ENCODE results near the gene RPS25. TPM values are rescaled to one million over a fixed set of nuclear protein-coding genes. Genes with fewer than 3 reads are reported as not detected.

RPS25 gene
- total and polyA plus RNA-seq, 9 of the 15 experiments (the other 6 are each of a cell fraction or from before 2014, with no cell fraction given), result 1,553 to 5,486 (median 2,471) TPM

GRCh38 chr11:118997627-118998387, 20.3 kb downstream of the RPS25 start, which contains the start of gene CENATAC (continued):
- TF ChIP-seq MXD1 (CRISPR knock-in tag; IDR thresholded peaks at IDR 0.05; ENCODE audit: borderline replicate concordance, poor library complexity, severe bottlenecking), result no peak
- no peak for TF ChIP-seq PTRF (tag; IDR thresholded peaks at IDR 0.05)
- TF ChIP-seq, protein P1, sequence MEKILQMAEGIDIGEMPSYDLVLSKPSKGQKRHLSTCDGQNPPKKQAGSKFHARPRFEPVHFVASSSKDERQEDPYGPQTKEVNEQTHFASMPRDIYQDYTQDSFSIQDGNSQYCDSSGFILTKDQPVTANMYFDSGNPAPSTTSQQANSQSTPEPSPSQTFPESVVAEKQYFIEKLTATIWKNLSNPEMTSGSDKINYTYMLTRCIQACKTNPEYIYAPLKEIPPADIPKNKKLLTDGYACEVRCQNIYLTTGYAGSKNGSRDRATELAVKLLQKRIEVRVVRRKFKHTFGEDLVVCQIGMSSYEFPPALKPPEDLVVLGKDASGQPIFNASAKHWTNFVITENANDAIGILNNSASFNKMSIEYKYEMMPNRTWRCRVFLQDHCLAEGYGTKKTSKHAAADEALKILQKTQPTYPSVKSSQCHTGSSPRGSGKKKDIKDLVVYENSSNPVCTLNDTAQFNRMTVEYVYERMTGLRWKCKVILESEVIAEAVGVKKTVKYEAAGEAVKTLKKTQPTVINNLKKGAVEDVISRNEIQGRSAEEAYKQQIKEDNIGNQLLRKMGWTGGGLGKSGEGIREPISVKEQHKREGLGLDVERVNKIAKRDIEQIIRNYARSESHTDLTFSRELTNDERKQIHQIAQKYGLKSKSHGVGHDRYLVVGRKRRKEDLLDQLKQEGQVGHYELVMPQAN (IDR thresholded peaks at IDR 0.05; ENCODE audit: borderline replicate concordance), result peak; percentile 17; the same call in 1 of the 2 replicates
- TF ChIP-seq FOS (IDR thresholded peaks at IDR 0.05; ENCODE audit: extremely low read depth, insufficient read length), result no peak
- TF ChIP-seq CBX5 (IDR thresholded peaks at IDR 0.05; ENCODE audit: borderline replicate concordance, low read depth), result no peak
- TF ChIP-seq JUN (IDR thresholded peaks at IDR 0.05; ENCODE audit: borderline replicate concordance, low read depth, low read length), result peak; percentile 48; the same call in 1 of the 2 replicates
- TF ChIP-seq JUN (CRISPR knock-in tag; IDR thresholded peaks at IDR 0.05; ENCODE audit: borderline replicate concordance), result no peak
- TF ChIP-seq SP1 (CRISPR knock-in tag; IDR thresholded peaks at IDR 0.05), result peak; percentile 58; the same call in 1 of the 2 replicates
- TF ChIP-seq PML (IDR thresholded peaks at IDR 0.05; ENCODE audit: low read length), result peak; percentile 67; the same call in 1 of the 2 replicates
- TF ChIP-seq TOE1 (IDR thresholded peaks at IDR 0.05; ENCODE audit: borderline replicate concordance), result 0 out of 2 replicates have a peak, but pooled peaks have one; percentile 14
- TF ChIP-seq TOE1 (CRISPR knock-in tag; IDR thresholded peaks at IDR 0.05; ENCODE audit: borderline replicate concordance, low read depth), result no peak
- TF ChIP-seq SREBF1 (IDR thresholded peaks at IDR 0.05; ENCODE audit: borderline replicate concordance, low read depth, low read length), result peak; percentile 50; the same call in 1 of the 2 replicates
- TF ChIP-seq, protein P2, sequence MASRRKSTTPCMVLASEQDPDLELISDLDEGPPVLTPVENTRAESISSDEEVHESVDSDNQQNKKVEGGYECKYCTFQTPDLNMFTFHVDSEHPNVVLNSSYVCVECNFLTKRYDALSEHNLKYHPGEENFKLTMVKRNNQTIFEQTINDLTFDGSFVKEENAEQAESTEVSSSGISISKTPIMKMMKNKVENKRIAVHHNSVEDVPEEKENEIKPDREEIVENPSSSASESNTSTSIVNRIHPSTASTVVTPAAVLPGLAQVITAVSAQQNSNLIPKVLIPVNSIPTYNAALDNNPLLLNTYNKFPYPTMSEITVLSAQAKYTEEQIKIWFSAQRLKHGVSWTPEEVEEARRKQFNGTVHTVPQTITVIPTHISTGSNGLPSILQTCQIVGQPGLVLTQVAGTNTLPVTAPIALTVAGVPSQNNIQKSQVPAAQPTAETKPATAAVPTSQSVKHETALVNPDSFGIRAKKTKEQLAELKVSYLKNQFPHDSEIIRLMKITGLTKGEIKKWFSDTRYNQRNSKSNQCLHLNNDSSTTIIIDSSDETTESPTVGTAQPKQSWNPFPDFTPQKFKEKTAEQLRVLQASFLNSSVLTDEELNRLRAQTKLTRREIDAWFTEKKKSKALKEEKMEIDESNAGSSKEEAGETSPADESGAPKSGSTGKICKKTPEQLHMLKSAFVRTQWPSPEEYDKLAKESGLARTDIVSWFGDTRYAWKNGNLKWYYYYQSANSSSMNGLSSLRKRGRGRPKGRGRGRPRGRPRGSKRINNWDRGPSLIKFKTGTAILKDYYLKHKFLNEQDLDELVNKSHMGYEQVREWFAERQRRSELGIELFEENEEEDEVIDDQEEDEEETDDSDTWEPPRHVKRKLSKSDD (conservative IDR thresholded peaks at IDR 0.05; ENCODE audit: low read length), result no peak
- no peak for TF ChIP-seq ZNF282 (CRISPR knock-in tag; IDR thresholded peaks at IDR 0.05)
- peak; percentile 55; the same call in 1 of the 2 replicates for TF ChIP-seq CREM (IDR thresholded peaks at IDR 0.05; ENCODE audit: low read depth)
- TF ChIP-seq ZNF24 (IDR thresholded peaks at IDR 0.05), result no peak
- TF ChIP-seq SMAD1 (IDR thresholded peaks at IDR 0.05; ENCODE audit: low read depth, low read length, partially characterized antibody), result no peak
- TF ChIP-seq RFX7 (CRISPR knock-in tag; IDR thresholded peaks at IDR 0.05), result no peak
- TF ChIP-seq, protein P3, sequence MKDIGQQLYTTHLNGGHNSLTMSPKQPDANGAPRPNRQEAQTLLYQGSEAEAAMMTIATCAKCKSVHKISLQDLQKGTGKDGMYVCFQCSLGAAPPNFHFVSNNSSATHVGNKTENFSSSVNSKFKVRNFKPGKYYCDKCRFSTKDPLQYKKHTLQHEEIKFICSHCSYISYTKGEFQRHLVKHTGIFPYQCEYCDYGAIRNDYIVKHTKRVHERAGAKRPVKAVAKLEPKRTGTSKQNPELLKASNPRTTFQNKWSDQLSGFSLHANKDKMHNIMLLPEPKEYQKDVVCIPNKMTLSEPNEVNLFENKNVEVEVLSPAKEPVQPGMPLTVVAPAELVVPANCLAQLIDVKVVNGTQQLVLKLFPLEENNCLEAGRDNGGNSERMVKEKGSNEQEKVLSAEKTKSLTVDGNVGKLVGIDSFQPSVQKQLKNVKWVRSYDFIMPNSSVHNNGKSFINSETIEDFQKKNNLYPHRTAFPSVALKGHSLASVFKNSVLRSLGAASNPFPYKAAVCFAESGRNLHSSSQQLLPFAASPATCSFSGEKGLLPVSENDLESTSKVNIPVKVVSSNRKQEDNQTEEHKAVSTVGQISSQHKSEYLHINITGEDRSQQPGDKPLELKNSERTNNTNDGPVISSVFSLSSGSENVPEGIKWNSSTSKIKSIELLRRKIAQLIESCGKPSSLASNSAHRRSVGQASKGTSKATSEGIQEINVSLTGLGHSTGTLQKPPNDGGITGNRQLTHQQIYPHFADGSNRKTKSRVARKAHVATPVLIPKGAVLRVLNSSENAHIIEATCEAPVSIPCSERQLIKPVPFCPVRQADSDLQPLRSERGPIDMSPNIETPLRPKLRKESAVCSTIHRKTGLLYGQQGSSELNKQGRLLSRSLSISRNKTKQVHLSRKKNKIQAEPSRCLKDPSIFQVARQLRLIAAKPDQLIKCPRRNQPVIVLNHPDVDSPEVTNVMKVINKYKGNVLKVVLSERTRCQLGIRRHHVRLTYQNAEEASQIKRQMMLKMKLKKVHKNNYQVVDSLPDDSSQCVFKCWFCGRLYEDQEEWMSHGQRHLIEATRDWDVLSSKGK (CRISPR knock-in tag; IDR thresholded peaks at IDR 0.05), result no peak
- TF ChIP-seq ZKSCAN3 (CRISPR knock-in tag; IDR thresholded peaks at IDR 0.05), result no peak

All from K562 (cell line).